Measurements from ENCODE around the gene PHC2.

GRCh38 chr1:33292726-33293340 lies 138.1 kb downstream of the PHC2 start:
- TF ChIP-seq CTCF (IDR thresholded peaks at IDR 0.05) (no peak), POLR2A (IDR thresholded peaks at IDR 0.05) (no peak), POLR2AphosphoS5 (IDR thresholded peaks at IDR 0.05) (no peak)
